Fibroblast of lung (primary cell): ENCODE data around the gene CAMTA1. TPM values are rescaled to one million over a fixed set of nuclear protein-coding genes. Genes with fewer than 3 reads are reported as not detected.

ENCODE experiments used
- DNase-seq, 2 donors: peaks; one replicate each; pipeline versions ENCODE4 v3.0.0 to v3.0.0-alpha.2; 2010; ENCODE audit warnings: low read depth in 2 of 2
- H2AFZ ChIP-seq: 2 replicates; pipeline ENCODE4 v1.5.1; 2012; ENCODE audit warnings: low read length, control low read depth, inconsistent platforms
- H3K27ac ChIP-seq: 2 replicates; pipeline ENCODE4 v1.5.1; 2011; ENCODE audit warnings: low read length, control low read depth; ENCODE audit not compliant: insufficient read depth
- H3K27me3 ChIP-seq: 2 replicates; pipeline ENCODE4 v1.5.1; 2011; ENCODE audit warnings: mild to moderate bottlenecking, low read length; ENCODE audit not compliant: control insufficient read depth, insufficient read depth
- H3K36me3 ChIP-seq: 2 replicates; pipeline ENCODE4 v1.5.1; 2011; ENCODE audit warnings: low read length; ENCODE audit not compliant: control insufficient read depth, insufficient read depth
- H3K4me1 ChIP-seq: 2 replicates; pipeline ENCODE4 v1.5.1; 2011; ENCODE audit warnings: low read length; ENCODE audit not compliant: control insufficient read depth, insufficient read depth; ENCODE audit errors: extremely low read depth
- H3K4me2 ChIP-seq: 2 replicates; pipeline ENCODE4 v1.5.1; 2011; ENCODE audit warnings: low read length, control low read depth; ENCODE audit not compliant: insufficient read depth; ENCODE audit errors: extremely low read depth
- H3K4me3 ChIP-seq, 4 experiments: fragments of 200-600 bp in 1 of 4; sonication (generic) in 1 of 4; replicated peaks in 1 of 4; 2 replicates each; pipeline ENCODE4 v1.5.1; 2011 to 2016; ENCODE audit warnings: low read length in 4 of 4, low read depth in 3 of 4, mild to moderate bottlenecking in 3 of 4, control low read depth in 2 of 4, inconsistent platforms in 1 of 4, mixed read lengths in 1 of 4; ENCODE audit not compliant: insufficient read depth in 1 of 4; ENCODE audit errors: control extremely low read depth in 1 of 4
- H3K79me2 ChIP-seq: 2 replicates; pipeline ENCODE4 v1.5.1; 2012; ENCODE audit warnings: mild to moderate bottlenecking, low read length, inconsistent platforms; ENCODE audit not compliant: control insufficient read depth, insufficient read depth
- H3K9ac ChIP-seq: 2 replicates; pipeline ENCODE4 v1.5.1; 2011; ENCODE audit warnings: mild to moderate bottlenecking, low read length, control low read depth; ENCODE audit not compliant: insufficient read depth
- H3K9me3 ChIP-seq: 2 replicates; pipeline ENCODE4 v1.5.1; 2012; ENCODE audit warnings: low read depth, low read length; ENCODE audit not compliant: control insufficient read depth, insufficient read depth
- H4K20me1 ChIP-seq: 2 replicates; pipeline ENCODE4 v1.5.1; 2011; ENCODE audit warnings: low read length; ENCODE audit not compliant: control insufficient read depth, insufficient read depth; ENCODE audit errors: extremely low read depth
- EZH2 ChIP-seq: IDR thresholded peaks from 2 replicates; pipeline ENCODE4 v1.5.1; 2012; ENCODE audit warnings: low read length, control low read depth, mild to moderate bottlenecking; ENCODE audit errors: missing control alignments
- polyA plus RNA-seq, 2 donors: library from polyadenylated mRNA; depleted of rRNA in 1 of 2; stranded (reverse) in 1 of 2; unstranded in 1 of 2; fragments of >200 nt; gene quantifications; 2 replicates each; pipeline ENCODE4 v1.2.1, GENCODE V29; 2011 to 2012; ENCODE audit warnings: missing spikeins in 1 of 2
- total RNA-seq: library from RNA; depleted of rRNA; stranded (reverse); fragments of >200 nt; gene quantifications from 2 replicates; pipeline ENCODE4 v1.2.1, GENCODE V29; 2014
- TF ChIP-seq, protein P1 (sequence below), 2 donors: IDR thresholded peaks in 1 of 2; conservative IDR thresholded peaks in 1 of 2; 1 replicate in 1 of 2; 2 replicates in 1 of 2; pipeline ENCODE4 v1.5.1; 2011 to 2012; ENCODE audit warnings: low read length in 2 of 2, control low read depth in 1 of 2, inconsistent platforms in 1 of 2, low read depth in 1 of 2, mild to moderate bottlenecking in 1 of 2

The CAMTA1 gene
- total and polyA plus RNA-seq, 2 donors (not counting 1 experiment from before 2014, with no cell fraction given) = 47.6 to 86.0 TPM

DNA sequence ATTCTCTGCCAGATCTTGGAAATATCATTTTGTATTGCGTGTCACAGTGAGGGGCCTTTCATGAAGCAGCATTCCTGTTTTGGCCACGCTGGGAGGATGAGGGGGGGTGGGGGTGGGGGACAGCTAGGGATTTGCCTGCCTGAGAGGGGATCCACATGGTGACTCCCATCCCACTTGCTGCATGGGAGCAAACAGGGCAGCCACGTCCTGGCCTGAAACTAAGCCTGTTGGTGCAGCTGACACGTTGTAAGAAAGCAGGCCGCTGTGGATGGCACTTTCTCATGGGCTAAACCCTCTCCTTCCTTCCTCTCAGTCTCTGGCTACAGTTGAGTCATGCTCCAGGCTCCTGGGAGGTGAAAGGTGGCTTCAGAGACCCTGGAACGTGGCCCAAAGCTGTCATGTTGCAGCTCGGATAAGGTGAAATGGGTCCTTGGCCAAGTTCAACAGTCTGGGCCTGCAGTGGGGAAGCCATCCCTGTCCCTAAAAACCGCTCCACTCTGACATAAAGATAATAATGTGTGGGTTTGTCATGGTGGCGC, 639.2 kb downstream of the CAMTA1 start:
- Histone ChIP-seq H3K36me3 (no peaks in the 10 kb centered on the region), H2AFZ (no peak overlapping the region), H3K4me3 (no peak overlapping the region), H3K4me2 (no peak overlapping the region), H3K9me3 (no peaks in the 10 kb centered on the region), H3K9ac (no peak overlapping the region), H3K27ac (no peak overlapping the region), H3K4me1 (no peaks in the 10 kb centered on the region), H4K20me1 (no peaks in the 10 kb centered on the region), H3K79me2 (no peaks in the 10 kb centered on the region), H3K27me3 (no peaks in the 10 kb centered on the region)
- TF ChIP-seq, protein P1, sequence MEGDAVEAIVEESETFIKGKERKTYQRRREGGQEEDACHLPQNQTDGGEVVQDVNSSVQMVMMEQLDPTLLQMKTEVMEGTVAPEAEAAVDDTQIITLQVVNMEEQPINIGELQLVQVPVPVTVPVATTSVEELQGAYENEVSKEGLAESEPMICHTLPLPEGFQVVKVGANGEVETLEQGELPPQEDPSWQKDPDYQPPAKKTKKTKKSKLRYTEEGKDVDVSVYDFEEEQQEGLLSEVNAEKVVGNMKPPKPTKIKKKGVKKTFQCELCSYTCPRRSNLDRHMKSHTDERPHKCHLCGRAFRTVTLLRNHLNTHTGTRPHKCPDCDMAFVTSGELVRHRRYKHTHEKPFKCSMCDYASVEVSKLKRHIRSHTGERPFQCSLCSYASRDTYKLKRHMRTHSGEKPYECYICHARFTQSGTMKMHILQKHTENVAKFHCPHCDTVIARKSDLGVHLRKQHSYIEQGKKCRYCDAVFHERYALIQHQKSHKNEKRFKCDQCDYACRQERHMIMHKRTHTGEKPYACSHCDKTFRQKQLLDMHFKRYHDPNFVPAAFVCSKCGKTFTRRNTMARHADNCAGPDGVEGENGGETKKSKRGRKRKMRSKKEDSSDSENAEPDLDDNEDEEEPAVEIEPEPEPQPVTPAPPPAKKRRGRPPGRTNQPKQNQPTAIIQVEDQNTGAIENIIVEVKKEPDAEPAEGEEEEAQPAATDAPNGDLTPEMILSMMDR (conservative IDR thresholded peaks at IDR 0.05 in 1 of 2, IDR thresholded peaks at IDR 0.05 in 1 of 2; ENCODE audit: low read depth in 1 of 2, low read length in 2 of 2) = no peak
- TF ChIP-seq EZH2 = no peak
- peak; percentile 28 to 67 for DNase-seq

DNA sequence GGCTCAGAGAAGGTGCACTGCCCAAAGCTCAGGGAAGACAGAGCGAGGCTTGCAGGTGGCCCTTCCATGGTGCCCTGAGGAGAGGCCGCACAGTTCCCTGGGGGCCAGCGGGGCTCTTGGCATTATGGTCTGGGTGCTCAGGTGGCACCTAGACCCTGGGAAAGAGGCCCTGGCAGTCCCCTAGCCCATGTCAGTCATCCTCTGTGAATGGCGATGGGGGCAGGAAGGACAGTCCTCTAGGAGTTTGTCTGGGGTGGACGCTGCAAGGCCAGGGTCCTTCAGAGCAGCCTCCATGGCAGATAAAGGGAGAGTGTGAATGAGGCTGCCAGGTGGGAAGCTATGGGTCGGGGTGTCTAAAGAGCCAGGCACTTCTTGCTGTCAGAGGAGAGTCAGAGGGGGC, 640.0 kb downstream of the CAMTA1 start:
- Histone ChIP-seq H3K27me3 (no peaks in the 10 kb centered on the region), H3K4me3 (no peak overlapping the region), H3K9me3 (no peaks in the 10 kb centered on the region), H3K4me2 (no peak overlapping the region), H3K27ac (no peak overlapping the region), H3K4me1 (no peaks in the 10 kb centered on the region), H3K36me3 (no peaks in the 10 kb centered on the region), H3K79me2 (no peaks in the 10 kb centered on the region), H4K20me1 (no peaks in the 10 kb centered on the region), H2AFZ (no peak overlapping the region), H3K9ac (no peak overlapping the region)
- DNase-seq = no peak
- no peak for TF ChIP-seq EZH2
- TF ChIP-seq, protein P1 (conservative IDR thresholded peaks at IDR 0.05 in 1 of 2, IDR thresholded peaks at IDR 0.05 in 1 of 2; ENCODE audit: low read depth in 1 of 2, low read length in 2 of 2) = no peak

DNA sequence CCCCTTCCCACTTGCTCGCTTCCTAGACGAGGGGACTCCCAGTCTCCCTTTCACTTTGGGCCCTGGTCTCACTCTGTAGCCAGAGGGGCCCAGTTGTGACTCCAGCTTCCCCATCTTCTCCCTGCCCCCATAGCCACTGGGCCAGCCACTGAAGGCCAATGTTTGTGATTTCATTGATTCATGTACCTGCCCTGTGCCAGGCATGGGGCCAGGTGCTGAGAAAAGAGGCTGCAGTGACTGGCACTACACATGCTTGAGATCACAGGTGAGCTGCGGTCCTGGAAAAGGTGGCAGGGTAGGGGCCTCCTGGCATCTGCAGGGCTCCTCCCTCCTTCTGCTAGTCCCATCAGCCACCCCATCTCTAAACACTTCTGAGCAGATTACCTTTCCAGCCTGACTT, 640.5 kb downstream of the CAMTA1 start:
- H2AFZ ChIP-seq = no peak overlapping the region
- no peaks in the 10 kb centered on the region for H4K20me1 ChIP-seq
- no peaks in the 10 kb centered on the region for H3K4me1 ChIP-seq
- no peak overlapping the region for H3K4me2 ChIP-seq
- no peak overlapping the region for H3K9ac ChIP-seq
- no peaks in the 10 kb centered on the region for H3K79me2 ChIP-seq
- H3K27me3 ChIP-seq = no peaks in the 10 kb centered on the region
- H3K4me3 ChIP-seq = no peak overlapping the region
- no peaks in the 10 kb centered on the region for H3K9me3 ChIP-seq
- no peak overlapping the region for H3K27ac ChIP-seq
- TF ChIP-seq, protein P1 (conservative IDR thresholded peaks at IDR 0.05 in 1 of 2, IDR thresholded peaks at IDR 0.05 in 1 of 2; ENCODE audit: low read depth in 1 of 2, low read length in 2 of 2) = no peak
- no peak for TF ChIP-seq EZH2
- no peak for DNase-seq
- H3K36me3 ChIP-seq = no peaks in the 10 kb centered on the region
